Left lung (tissue), 10 donors: ENCODE results near the gene SFT2D1. TPM values are rescaled to one million over a fixed set of nuclear protein-coding genes. Genes with fewer than 3 reads are reported as not detected.

Experiments used
- ATAC-seq: fragments of 200-7000 bp; cut with Tn5 transposase; one replicate; pipeline ENCODE4 v1.9.1; 2020; ENCODE audit warnings: moderate library complexity
- DNase-seq, 4 donors: peaks; one replicate each; pipeline ENCODE4 v3.0.0-alpha.2; 2013 to 2020
- H3K27ac ChIP-seq, 2 donors: fragments of 200-600 bp; sonication (generic) in 1 of 2; one replicate each; pipeline versions ENCODE4 v1.5.0 to v1.8.0; 2020 to 2021
- H3K27me3 ChIP-seq, 2 donors: fragments of 200-600 bp; sonication (generic) in 1 of 2; one replicate each; pipeline versions ENCODE4 v1.5.0 to v1.8.0; 2020 to 2021
- H3K36me3 ChIP-seq, 2 donors: fragments of 200-600 bp; sonication (generic) in 1 of 2; one replicate each; pipeline versions ENCODE4 v1.5.0 to v1.8.0; 2020 to 2021
- H3K4me1 ChIP-seq, 2 donors: fragments of 200-600 bp; one replicate each; pipeline ENCODE4 v1.8.0; 2021
- H3K4me3 ChIP-seq, 2 donors: fragments of 200-600 bp; sonication (generic) in 1 of 2; one replicate each; pipeline versions ENCODE4 v1.5.0 to v1.8.0; 2020 to 2021; ENCODE audit warnings: mild to moderate bottlenecking in 1 of 2
- H3K9me3 ChIP-seq, 2 donors: fragments of 200-600 bp; sonication (generic) in 1 of 2; one replicate each; pipeline versions ENCODE4 v1.5.0 to v1.8.0; 2020 to 2021
- CTCF ChIP-seq, 2 donors: fragments of 200-600 bp; sonication (generic) in 1 of 2; IDR thresholded peaks; one replicate each; pipeline versions ENCODE4 v1.5.0 to v1.8.0; 2021; ENCODE audit warnings: antibody characterized with exemption in 2 of 2
- intact Hi-C, 2 donors: fragments of 100-400 bp; cut with DNase I; formaldehyde crosslinking; loops; one replicate each; pipeline versions ENCODE4 v1.11.2 to v1.14.2; 2022
- polyA plus RNA-seq, 6 donors: library from polyadenylated mRNA; unstranded; fragments of 120-200 nt; gene quantifications; one replicate each; pipeline ENCODE4 v1.2.1, GENCODE V29; 2013; ENCODE audit not compliant: insufficient read length in 6 of 6
- total RNA-seq, 2 donors: library from RNA; stranded (reverse); fragmentation: NEBNext Ultra II Directional; extraction: Animal tissue kit (Norgen Biotek cat#: 25700); gene quantifications; one replicate each; pipeline ENCODE4 v1.2.1, GENCODE V29; 2021
- donor health status: DM: no; HTN: yes; CAD: no.
- donor health status: DM: no; HTN: no; CAD: no.

SFT2D1 gene
- total and polyA plus RNA-seq, 8 donors = 49.5 to 63.8 (median 59.9) TPM

DNA sequence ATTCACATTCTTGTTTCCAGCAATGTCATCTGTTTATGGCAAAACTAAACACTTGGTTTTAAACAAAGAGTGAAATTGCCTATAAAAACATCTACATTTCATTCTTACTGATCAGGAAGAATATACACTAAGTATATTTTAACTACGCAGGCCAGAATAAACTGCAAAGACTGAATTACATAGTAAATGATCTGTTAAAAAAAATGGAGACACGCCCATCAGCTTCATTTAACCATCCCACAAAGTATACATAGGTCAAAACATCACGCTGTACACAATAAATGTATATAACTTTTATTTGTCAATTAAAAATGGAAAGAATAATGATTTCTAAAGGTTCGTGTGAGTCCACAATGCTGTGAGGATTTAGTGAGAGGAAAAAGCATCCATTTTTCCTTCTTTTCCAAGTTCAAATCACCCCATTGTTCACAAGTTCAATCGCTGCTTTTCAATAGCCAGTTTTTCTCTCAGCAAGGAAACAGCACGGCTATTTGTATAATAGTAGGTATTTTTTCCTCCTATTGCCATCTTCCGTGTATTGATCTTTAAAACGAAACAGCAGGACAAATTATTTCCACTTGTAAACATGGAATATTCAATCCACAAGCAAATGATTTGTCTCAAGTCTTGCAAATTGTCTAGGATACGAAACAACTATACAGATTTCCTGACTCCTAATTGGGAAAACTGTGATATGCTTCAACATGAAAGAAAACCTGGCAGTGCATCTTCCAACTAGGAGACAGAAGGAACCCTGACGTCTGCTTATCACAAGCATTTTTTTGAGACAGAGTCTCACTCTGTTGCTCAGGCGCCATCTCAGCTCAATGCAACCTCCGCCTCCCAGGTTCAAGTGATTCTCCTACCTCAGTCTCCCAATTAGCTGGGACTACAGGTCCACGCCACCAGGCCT, 10.6 kb downstream of the SFT2D1 start:
- H3K9me3 ChIP-seq = no peaks in the 10 kb centered on the region
- peaks cover 0 to 52% of the 10 kb centered on the region in 2 donors for H3K36me3 ChIP-seq
- no peaks in the 10 kb centered on the region for H3K27me3 ChIP-seq
- H3K4me3 ChIP-seq = no peak overlapping the region
- peaks cover 0 to 42% of the 10 kb centered on the region in 2 donors for H3K4me1 ChIP-seq
- no peak for TF ChIP-seq CTCF (IDR thresholded peaks at IDR 0.05)
- H3K27ac ChIP-seq = no peak overlapping the region
- intact Hi-C loops = no loop called here
- DNase-seq (no peak), ATAC-seq (no peak)

GRCh38 chr6:166330612-166331011, 11.7 kb downstream of the SFT2D1 start:
- intact Hi-C loops = no loop called here
- no peak for DNase-seq
- Histone ChIP-seq H3K4me3 (no peak overlapping the region), H3K27me3 (no peaks in the 10 kb centered on the region), H3K27ac (no peak overlapping the region), H3K36me3 (peaks cover 0 to 52% of the 10 kb centered on the region in 2 donors), H3K9me3 (no peaks in the 10 kb centered on the region), H3K4me1 (peaks cover 0 to 42% of the 10 kb centered on the region in 2 donors)
- TF ChIP-seq CTCF (IDR thresholded peaks at IDR 0.05) = no peak
- no peak for ATAC-seq

DNA sequence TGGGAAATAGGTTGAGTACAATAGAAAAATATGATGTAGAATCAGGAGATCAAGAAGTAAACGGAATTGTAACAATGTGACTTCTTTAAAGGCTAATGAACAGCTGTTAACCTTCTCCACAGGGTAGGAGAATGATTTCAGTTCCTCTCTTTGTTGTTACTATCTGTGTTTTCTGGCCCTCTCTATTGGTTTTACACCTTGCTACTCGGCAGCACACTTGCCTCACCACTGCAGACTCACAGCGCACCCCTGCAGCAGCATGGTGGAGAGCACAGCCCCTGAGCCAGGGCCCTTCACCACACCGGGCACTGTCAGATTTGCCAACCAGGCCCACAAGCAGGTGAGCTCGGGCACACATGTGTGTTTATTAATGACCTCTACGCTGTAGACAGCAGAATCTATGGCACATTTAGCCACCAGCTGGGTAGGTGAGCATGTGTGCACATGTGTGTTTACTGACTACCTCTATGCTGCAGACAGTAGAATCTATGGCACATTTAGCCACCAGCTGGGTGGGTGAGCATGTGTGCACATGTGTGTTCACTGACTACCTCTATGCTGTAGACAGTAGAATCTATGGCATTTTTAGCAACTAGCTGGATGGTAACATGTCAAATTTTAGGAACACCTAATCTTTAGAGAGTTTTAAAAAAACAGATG, 16.8 kb downstream of the SFT2D1 start:
- DNase-seq = no peak
- no peaks in the 10 kb centered on the region for H3K9me3 ChIP-seq
- intact Hi-C loops = no loop called here
- no peak overlapping the region for H3K27ac ChIP-seq
- no peak for TF ChIP-seq CTCF (IDR thresholded peaks at IDR 0.05)
- no peak overlapping the region for H3K4me3 ChIP-seq
- H3K36me3 ChIP-seq = peaks cover 0 to 85% of the 10 kb centered on the region in 2 donors
- H3K27me3 ChIP-seq = no peaks in the 10 kb centered on the region
- no peak for ATAC-seq
- H3K4me1 ChIP-seq = peaks cover 0 to 2% of the 10 kb centered on the region in 2 donors

DNA sequence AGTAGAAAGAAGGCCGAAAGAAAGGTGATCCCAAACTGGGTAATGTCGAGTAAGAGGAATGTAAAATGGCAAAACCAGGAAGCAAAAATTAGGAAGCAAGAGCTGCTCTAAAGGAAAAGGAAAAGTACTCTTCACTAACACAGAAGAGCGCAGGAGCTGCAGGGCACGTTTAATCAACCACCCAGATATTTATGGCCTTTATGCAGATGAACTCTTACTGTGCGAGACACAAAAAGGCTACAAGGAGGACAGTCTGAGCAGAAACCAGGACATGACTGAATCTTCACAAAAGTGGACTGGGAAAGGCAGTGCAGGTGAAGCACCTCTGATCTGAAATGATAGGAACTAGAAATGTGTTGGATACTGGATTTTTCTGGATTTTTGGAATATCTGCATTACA, 18.9 kb downstream of the SFT2D1 start:
- no peak for TF ChIP-seq CTCF (IDR thresholded peaks at IDR 0.05)

More for the DNA sequence above, 18.9 kb downstream of the SFT2D1 start:
- H3K4me1 ChIP-seq = no peaks in the 10 kb centered on the region
- H3K36me3 ChIP-seq = peaks cover 0 to 91% of the 10 kb centered on the region in 2 donors
- H3K4me3 ChIP-seq = no peak overlapping the region
- DNase-seq = no peak
- intact Hi-C loops = no loop called here
- no peak for ATAC-seq
- no peak overlapping the region for H3K27ac ChIP-seq
- H3K27me3 ChIP-seq = no peaks in the 10 kb centered on the region
- H3K9me3 ChIP-seq = no peaks in the 10 kb centered on the region
